Immature natural killer cell (primary cell): ENCODE data around the gene TXNIP. TPM values are rescaled to one million over a fixed set of nuclear protein-coding genes. Genes with fewer than 3 reads are reported as not detected.
"Not testable (repeated sequence)": the region's sequence is repeated elsewhere in the genome, so short reads cannot be mapped to it uniquely, and the experiment has no call there.

Experiments
- DNase-seq, 3 donors: peaks; one replicate each; pipeline ENCODE4 v3.0.0; 2022; ENCODE audit warnings: mixed read lengths in 1 of 3
- H3K27ac Mint-ChIP-seq, 6 donors: one replicate each; pipeline ENCODE4 v1.8.0; 2020; ENCODE audit warnings: mixed read lengths in 6 of 6, mild to moderate bottlenecking in 5 of 6, inconsistent platforms in 4 of 6, moderate library complexity in 3 of 6
- H3K27me3 Mint-ChIP-seq, 3 donors: one replicate each; pipeline ENCODE4 v1.8.0; 2020 to 2021; ENCODE audit warnings: low read depth in 3 of 3, mild to moderate bottlenecking in 3 of 3, mixed read lengths in 3 of 3, moderate library complexity in 3 of 3, inconsistent platforms in 1 of 3
- H3K36me3 Mint-ChIP-seq, 3 donors: one replicate each; pipeline ENCODE4 v1.8.0; 2020; ENCODE audit warnings: mixed read lengths in 3 of 3, inconsistent platforms in 2 of 3, mild to moderate bottlenecking in 2 of 3
- H3K4me1 Mint-ChIP-seq, 2 donors: one replicate each; pipeline ENCODE4 v1.8.0; 2020; ENCODE audit warnings: inconsistent platforms in 2 of 2, mild to moderate bottlenecking in 2 of 2, mixed read lengths in 2 of 2, moderate library complexity in 1 of 2
- H3K4me3 Mint-ChIP-seq, 5 donors: one replicate each; pipeline ENCODE4 v1.8.0; 2020; ENCODE audit warnings: mild to moderate bottlenecking in 5 of 5, mixed read lengths in 5 of 5, inconsistent platforms in 3 of 5, moderate library complexity in 3 of 5
- H3K9me3 Mint-ChIP-seq, 6 donors: one replicate each; pipeline ENCODE4 v1.8.0; 2020; ENCODE audit warnings: mild to moderate bottlenecking in 6 of 6, mixed read lengths in 6 of 6, inconsistent platforms in 4 of 6, moderate library complexity in 3 of 6
- polyA plus RNA-seq, 3 donors: library from polyadenylated mRNA; unstranded; fragments of 300-500 nt; fragmentation: Illumina TruSeq; gene quantifications; one replicate each; pipeline ENCODE4 v1.2.3, GENCODE V29; 2021

Gene TXNIP
- polyA plus RNA-seq: 1,000 to 10,000 TPM; 3,408 to 4,367 (median 4,229) TPM

- peaks cover 62 to 64% of the 10 kb centered on the region in 2 donors for H3K4me1 Mint-ChIP-seq
- peak within 1 kb of the TSS; percentile 97 to 100 (median 98) for H3K4me3 Mint-ChIP-seq
- H3K27ac Mint-ChIP-seq: peak within 1 kb of the TSS; percentile 96 to 98 (median 97)
- H3K36me3 Mint-ChIP-seq: peaks cover 50 to 51% (median 50%) of the 10 kb centered on the region in 3 donors
- peaks cover 0 to 10% (median 3%) of the 10 kb centered on the region in 6 donors for H3K9me3 Mint-ChIP-seq
- peaks cover 8 to 27% (median 12%) of the 10 kb centered on the region in 3 donors for H3K27me3 Mint-ChIP-seq
- DNase-seq: peak; percentile 90 to 93 (median 92)
These were observed at the start of gene TXNIP for GRCh38 chr1:145996433-145997015. Gene TXNIP, minus strand, starts transcription at chr1:145996579. Its CDS starts 313 bp downstream, at chr1:145996266.

DNA sequence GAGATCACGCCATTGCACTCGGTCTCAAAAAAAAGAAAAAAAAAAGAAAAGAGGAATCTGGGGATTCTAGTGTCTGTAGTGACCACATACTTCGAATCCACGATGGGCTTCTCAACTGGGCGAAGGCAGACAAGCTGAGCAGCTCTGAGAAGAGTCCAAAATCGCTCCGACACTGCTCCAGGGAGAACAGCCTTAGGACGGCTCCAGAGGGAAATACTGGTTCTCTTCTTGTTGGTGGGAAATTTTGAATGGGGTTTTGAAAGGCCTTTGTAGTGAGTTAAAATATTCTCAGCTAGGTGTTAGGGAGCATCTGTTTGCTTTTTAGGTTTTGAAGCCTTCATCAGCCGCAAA is 43.4 kb upstream of the TXNIP start:
- Mint-ChIP-seq H3K9me3 (peaks cover 0 to 2% (median 0%) of the 10 kb centered on the region in 6 donors), H3K36me3 (no peaks in the 10 kb centered on the region), H3K27me3 (peaks cover 41 to 47% (median 41%) of the 10 kb centered on the region in 3 donors), H3K4me1 (peaks cover 43 to 44% of the 10 kb centered on the region in 2 donors), H3K4me3 (peak overlapping the region in 4 of 5 donors; percentile 5 to 95 (median 19)), H3K27ac (peak overlapping the region in 2 of 6 donors; percentile 5 to 45)
- no peak for DNase-seq

DNA sequence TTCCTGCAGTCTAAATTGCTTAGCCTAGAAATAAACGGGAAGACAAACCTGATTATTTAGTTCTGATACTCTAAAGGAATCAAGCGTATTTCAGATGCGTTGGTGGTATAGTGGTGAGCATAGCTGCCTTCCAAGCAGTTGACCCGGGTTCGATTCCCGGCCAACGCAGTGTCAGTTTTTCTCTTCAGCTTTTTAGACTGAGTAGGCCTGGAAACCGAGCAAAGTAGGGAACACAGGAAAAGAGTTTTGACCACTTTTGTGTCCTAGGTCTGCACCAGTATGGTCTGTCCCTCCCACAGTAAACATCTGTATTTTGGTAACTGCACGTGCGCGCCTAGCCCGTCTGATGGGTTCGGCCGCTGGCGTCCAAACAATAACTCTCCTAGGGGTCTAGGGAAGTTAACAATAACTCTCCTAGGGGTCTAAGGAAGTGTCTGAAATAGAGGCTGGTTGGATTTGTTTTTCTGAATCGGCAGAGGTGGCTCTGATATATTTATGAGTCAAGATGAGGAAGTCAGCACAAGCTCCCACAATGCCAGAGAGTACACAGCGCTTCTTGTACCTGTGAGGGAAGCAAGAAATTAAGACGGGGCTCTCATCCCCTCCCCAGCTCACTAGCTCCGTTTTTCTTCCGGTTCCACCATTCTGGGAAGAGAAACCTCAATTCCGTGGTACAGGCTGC is 40.7 kb upstream of the TXNIP start:
- no peaks in the 10 kb centered on the region for H3K36me3 Mint-ChIP-seq
- H3K4me3 Mint-ChIP-seq: peak overlapping the region; percentile 91 to 97 (median 95)
- H3K4me1 Mint-ChIP-seq: peaks cover 48 to 50% of the 10 kb centered on the region in 2 donors
- peak overlapping the region; percentile 91 to 97 (median 94) for H3K27ac Mint-ChIP-seq
- DNase-seq: peak; percentile 76 to 84 (median 81)
- H3K9me3 Mint-ChIP-seq: peaks cover 0 to 2% (median 0%) of the 10 kb centered on the region in 6 donors
- H3K27me3 Mint-ChIP-seq: peaks cover 39 to 50% (median 42%) of the 10 kb centered on the region in 3 donors

DNA sequence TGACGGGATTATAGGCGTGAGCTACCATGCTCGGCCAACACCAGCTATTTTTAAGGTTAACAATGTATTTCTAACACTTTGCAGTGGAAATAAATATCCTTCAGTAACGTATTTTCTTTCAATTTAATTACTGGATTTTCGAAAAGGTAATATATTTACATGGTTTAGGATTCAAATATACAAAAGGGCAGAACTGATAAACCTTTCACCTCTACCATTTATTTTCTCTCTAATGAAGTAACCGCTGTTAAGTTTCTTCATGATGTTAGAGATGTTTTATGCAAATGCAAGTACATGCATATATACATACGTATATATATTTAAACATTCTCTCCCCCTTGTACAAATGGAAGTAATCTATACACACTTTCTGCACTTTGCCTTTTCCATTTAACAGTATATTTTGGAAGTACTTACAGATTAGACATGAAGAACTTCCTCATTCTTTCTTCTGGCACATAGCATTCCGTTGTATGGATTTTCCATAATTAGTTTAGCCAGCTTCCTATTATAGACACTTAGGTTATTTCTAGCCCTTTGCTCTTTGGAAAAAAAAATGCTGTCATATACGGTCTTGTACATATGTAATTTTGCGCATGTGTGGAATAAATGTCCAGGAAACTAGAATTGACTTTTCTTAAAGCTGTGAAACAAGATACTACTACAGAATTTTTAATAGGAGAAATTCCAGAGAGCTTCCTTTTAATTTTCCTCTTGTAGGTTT is 40.0 kb upstream of the TXNIP start:
- peaks cover 0 to 2% (median 0%) of the 10 kb centered on the region in 6 donors for H3K9me3 Mint-ChIP-seq
- H3K27me3 Mint-ChIP-seq: peaks cover 39 to 50% (median 44%) of the 10 kb centered on the region in 3 donors
- H3K4me1 Mint-ChIP-seq: peaks cover 48 to 50% of the 10 kb centered on the region in 2 donors
- no peaks in the 10 kb centered on the region for H3K36me3 Mint-ChIP-seq
- peak overlapping the region; percentile 91 to 97 (median 94) for H3K27ac Mint-ChIP-seq
- DNase-seq: no peak
- peak overlapping the region; percentile 91 to 97 (median 95) for H3K4me3 Mint-ChIP-seq

DNA sequence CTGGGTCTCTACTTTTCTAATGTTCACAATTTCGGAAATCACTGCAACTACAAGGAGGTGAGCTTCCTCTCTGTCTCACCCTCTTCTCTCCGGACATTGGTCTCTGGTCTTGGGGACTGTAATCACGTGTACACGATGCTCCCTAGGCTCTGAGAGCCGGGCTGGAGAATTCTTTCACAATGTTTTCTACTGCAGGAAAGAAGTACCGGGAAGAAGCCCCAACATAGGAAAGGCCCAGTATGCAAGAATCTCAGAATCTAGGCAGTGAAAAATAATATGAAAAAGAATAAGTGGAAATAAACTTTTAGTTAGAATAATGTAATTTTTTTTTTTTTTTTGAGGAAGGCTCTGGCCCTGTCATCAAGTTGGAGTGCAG is 38.7 kb upstream of the TXNIP start:
- H3K27me3 Mint-ChIP-seq: peaks cover 39 to 52% (median 46%) of the 10 kb centered on the region in 3 donors
- peaks cover 46 to 50% of the 10 kb centered on the region in 2 donors for H3K4me1 Mint-ChIP-seq
- H3K27ac Mint-ChIP-seq: peak overlapping the region in 4 of 6 donors; percentile 89 to 97 (median 91)
- H3K9me3 Mint-ChIP-seq: peaks cover 0 to 2% (median 0%) of the 10 kb centered on the region in 6 donors
- DNase-seq: no peak
- no peaks in the 10 kb centered on the region for H3K36me3 Mint-ChIP-seq
- H3K4me3 Mint-ChIP-seq: peak overlapping the region; percentile 79 to 97 (median 91)

- Mint-ChIP-seq H3K27ac (no peak overlapping the region), H3K9me3 (peaks cover 0 to 2% (median 0%) of the 10 kb centered on the region in 6 donors), H3K4me1 (peaks cover 33 to 35% of the 10 kb centered on the region in 2 donors), H3K27me3 (peaks cover 25 to 34% (median 33%) of the 10 kb centered on the region in 3 donors), H3K4me3 (no peak overlapping the region), H3K36me3 (no peaks in the 10 kb centered on the region)
- DNase-seq: peak in 2 of 3 donors; percentile 42 to 56
These were observed 36.3 kb upstream of the TXNIP start for GRCh38 chr1:146032631-146033219.

DNA sequence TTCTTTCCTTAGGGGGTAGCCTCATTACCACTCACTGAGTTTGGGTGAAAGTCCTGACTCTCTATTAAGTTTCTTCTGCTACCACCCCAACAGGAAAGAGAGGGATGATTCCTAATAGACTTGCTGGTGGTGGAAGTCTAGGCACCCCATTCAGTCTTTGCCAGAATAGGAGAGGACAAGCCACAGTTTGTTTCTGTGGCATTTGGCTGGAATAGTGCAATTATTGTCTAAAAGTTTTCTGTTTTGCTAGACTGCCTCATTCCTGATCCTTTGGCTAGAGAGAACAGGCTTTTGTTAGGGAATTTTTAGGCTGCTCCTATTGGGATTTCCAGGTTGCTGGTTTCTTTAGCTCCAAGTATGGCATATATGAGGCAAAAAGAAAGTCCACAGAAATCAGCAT is 35.1 kb upstream of the TXNIP start:
- no peak for DNase-seq
- Mint-ChIP-seq H3K4me3 (no peak overlapping the region), H3K4me1 (peaks cover 21 to 23% of the 10 kb centered on the region in 2 donors), H3K27me3 (peaks cover 13 to 23% (median 21%) of the 10 kb centered on the region in 3 donors), H3K36me3 (no peaks in the 10 kb centered on the region), H3K27ac (no peak overlapping the region), H3K9me3 (peaks cover 0 to 2% (median 0%) of the 10 kb centered on the region in 6 donors)

DNA sequence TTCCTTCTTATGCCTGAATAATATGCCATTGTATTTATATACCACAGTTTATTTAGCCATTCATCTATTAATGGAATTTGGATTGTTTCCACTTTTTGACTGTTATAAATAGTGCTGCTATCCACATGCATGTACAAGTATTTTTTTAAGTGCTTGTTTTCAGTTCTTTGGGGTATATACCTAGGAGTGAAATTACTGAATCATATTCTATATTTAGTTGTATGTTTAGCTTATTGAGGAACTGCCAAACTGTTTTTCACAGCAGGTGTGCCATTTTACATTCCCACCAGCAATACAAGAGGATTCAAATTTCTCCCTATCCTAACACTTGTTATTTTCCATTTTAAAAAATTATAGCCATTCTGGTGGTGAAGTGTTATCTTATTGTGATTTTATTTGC is 32.7 kb upstream of the TXNIP start:
- no peaks in the 10 kb centered on the region for H3K36me3 Mint-ChIP-seq
- no peak for DNase-seq

GRCh38 chr1:146026650-146027049 is 30.3 kb upstream of the TXNIP start:
- peaks cover 0 to 14% (median 3%) of the 10 kb centered on the region in 3 donors for H3K27me3 Mint-ChIP-seq

More for the DNA sequence above, 32.7 kb upstream of the TXNIP start:
- H3K27ac Mint-ChIP-seq: no peak overlapping the region
- H3K4me1 Mint-ChIP-seq: peaks cover 4 to 5% of the 10 kb centered on the region in 2 donors
- peaks cover 0 to 13% (median 4%) of the 10 kb centered on the region in 3 donors for H3K27me3 Mint-ChIP-seq
- no peak overlapping the region for H3K4me3 Mint-ChIP-seq
- H3K9me3 Mint-ChIP-seq: peaks cover 0 to 2% (median 0%) of the 10 kb centered on the region in 6 donors

DNA sequence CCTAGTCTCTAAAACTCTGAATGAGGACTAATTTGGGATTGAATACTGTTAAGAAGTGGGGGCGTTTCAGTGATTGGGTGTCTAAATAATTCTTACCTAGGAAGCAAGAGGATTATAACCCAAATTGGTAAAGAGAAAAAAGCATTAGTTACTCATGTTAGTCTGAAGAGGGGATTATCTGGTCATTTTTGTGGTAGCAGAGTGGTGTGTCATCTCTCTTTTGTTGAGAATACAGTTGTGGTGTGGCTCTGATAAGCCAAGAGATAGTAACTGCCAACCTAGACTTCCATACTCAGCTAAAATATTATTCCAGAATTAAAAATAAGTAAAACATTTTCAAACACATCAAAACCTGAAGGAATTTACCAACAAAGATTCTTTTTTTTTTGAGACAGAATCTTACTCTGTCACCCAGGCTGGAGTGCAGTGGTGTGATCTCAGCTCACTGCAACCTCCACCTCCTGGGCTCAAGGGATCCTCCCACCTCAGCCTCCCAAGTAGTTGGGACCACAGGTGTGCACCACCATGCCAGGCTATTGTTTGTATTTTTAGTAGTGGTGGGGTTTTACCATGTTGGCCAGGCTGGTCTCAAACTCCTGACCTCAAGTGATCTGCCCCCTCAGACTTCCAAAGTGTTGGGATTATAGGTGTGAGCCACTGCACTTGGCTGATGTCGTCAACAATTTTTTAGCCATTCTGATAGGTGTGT is 29.6 kb upstream of the TXNIP start:
- H3K4me1 Mint-ChIP-seq, H3K36me3 Mint-ChIP-seq, H3K9me3 Mint-ChIP-seq, H3K27ac Mint-ChIP-seq, H3K4me3 Mint-ChIP-seq, DNase-seq: not testable (repeated sequence)
- H3K27me3 Mint-ChIP-seq: peaks cover 0 to 18% (median 4%) of the 10 kb centered on the region in 3 donors

More at GRCh38 chr1:146026650-146027049, 30.3 kb upstream of the TXNIP start:
- not testable (repeated sequence) for H3K4me1 Mint-ChIP-seq, H3K36me3 Mint-ChIP-seq, DNase-seq, H3K4me3 Mint-ChIP-seq, H3K27ac Mint-ChIP-seq, H3K9me3 Mint-ChIP-seq

GRCh38 chr1:146022403-146023127 is 26.2 kb upstream of the TXNIP start:
- DNase-seq: no peak
- Mint-ChIP-seq H3K9me3 (peaks cover 0 to 2% (median 0%) of the 10 kb centered on the region in 6 donors), H3K27ac (no peak overlapping the region), H3K27me3 (peaks cover 7 to 37% (median 13%) of the 10 kb centered on the region in 3 donors), H3K4me1 (peaks cover 3 to 5% of the 10 kb centered on the region in 2 donors), H3K4me3 (no peak overlapping the region), H3K36me3 (peaks cover 0 to 4% (median 0%) of the 10 kb centered on the region in 3 donors)

DNA sequence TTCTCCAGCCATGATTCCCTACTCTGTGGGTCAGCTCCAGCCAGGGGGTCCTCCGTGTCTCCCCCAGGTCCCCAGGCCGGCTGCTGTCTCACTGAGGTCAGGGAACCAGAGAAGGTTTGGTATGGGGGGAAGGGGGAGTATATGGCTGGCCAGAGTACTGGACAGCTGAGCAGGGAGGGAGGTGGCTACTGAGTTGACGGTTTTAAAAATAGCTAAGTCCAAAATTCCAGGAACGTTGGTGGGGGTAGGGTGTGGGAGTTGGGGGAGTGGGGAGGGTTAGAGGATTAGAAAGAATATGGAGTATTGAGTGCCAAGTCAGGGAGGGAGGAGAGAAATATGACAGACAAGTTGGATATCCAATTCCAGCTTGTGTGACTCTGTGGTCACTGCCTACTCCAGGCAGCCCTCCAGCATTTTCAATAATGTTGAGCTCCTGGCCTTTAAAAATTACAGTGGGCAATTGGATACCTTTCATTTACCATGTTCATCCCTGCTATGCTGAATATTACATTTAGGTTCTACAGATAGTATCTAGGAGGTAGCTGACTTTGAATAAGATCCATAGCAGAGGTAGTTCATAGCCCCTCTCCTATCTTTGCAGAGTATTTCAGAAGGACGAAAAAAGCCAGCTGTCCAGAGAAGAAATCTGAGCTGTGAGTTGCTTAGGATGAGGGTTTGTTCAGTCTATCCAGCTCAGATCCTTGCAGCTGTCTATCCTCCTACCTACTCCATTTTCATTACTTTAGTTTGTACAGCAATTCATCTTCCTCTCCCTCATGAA is 25.4 kb upstream of the TXNIP start, which contains the start of gene HJV:
Gene HJV, minus strand, starts transcription at position 114 of the 781 bp plus-strand sequence. CDS start 1,504 bp downstream, outside the sequence.
- H3K4me1 Mint-ChIP-seq: peaks cover 3 to 5% of the 10 kb centered on the region in 2 donors
- H3K36me3 Mint-ChIP-seq: peaks cover 0 to 4% (median 0%) of the 10 kb centered on the region in 3 donors
- no peak within 1 kb of the TSS for H3K4me3 Mint-ChIP-seq
- no peak for DNase-seq
- H3K27ac Mint-ChIP-seq: no peak within 1 kb of the TSS
- peaks cover 7 to 36% (median 13%) of the 10 kb centered on the region in 3 donors for H3K27me3 Mint-ChIP-seq
- peaks cover 0 to 1% (median 0%) of the 10 kb centered on the region in 6 donors for H3K9me3 Mint-ChIP-seq
